Uterus (tissue), 4 donors: ENCODE data around the gene TNFAIP8L3. TPM values are rescaled to one million over a fixed set of nuclear protein-coding genes. Genes with fewer than 3 reads are reported as not detected.
A peak's percentile ranks its signal among the peaks of the same experiment; 100 is the strongest.

ENCODE experiments used
- DNase-seq, 2 donors: peaks; one replicate each; pipeline ENCODE4 v3.0.0-alpha.2; 2019 to 2020
- H3K27ac ChIP-seq, 2 donors: fragments of 200-600 bp; sonication (generic); 1 replicate in 1 of 2; 2 replicates in 1 of 2; pipeline ENCODE4 v1.5.1; 2016 to 2018
- H3K27me3 ChIP-seq, 2 donors: fragments of 200-600 bp; sonication (generic); one replicate each; pipeline ENCODE4 v1.5.1; 2018 to 2019; ENCODE audit warnings: control low read depth in 1 of 2
- H3K36me3 ChIP-seq, 2 donors: fragments of 200-600 bp; sonication (generic); one replicate each; pipeline ENCODE4 v1.5.1; 2019; ENCODE audit warnings: control low read depth in 1 of 2
- H3K4me1 ChIP-seq, 2 donors: fragments of 200-600 bp; sonication (generic); one replicate each; pipeline ENCODE4 v1.5.1; 2018 to 2019; ENCODE audit warnings: control low read depth in 1 of 2
- H3K4me3 ChIP-seq, 2 donors: fragments of 200-600 bp; sonication (generic); 1 replicate in 1 of 2; 2 replicates in 1 of 2; pipeline ENCODE4 v1.5.1; 2018 to 2019; ENCODE audit warnings: mild to moderate bottlenecking in 1 of 2
- H3K9me3 ChIP-seq, 2 donors: fragments of 200-600 bp; sonication (generic); one replicate each; pipeline ENCODE4 v1.5.1; 2019; ENCODE audit warnings: control low read depth in 1 of 2
- POLR2A ChIP-seq, 2 donors: fragments of 450-650 bp; IDR thresholded peaks; one replicate each; pipeline ENCODE4 v1.6.1; 2016; ENCODE audit warnings: antibody characterized with exemption in 2 of 2, mild to moderate bottlenecking in 1 of 2, moderate library complexity in 1 of 2
- intact Hi-C: fragments of 100-400 bp; cut with DNase I; formaldehyde crosslinking; loops from one replicate; pipeline ENCODE4 v1.15.1; 2023; ENCODE audit warnings: low total_unique reads
- total RNA-seq, 4 donors: library from RNA; depleted of rRNA in 3 of 4; stranded (reverse); fragments of >200 nt in 3 of 4; gene quantifications; one replicate each; pipeline versions ENCODE4 v1.1.0 to v1.2.4, GENCODE V29; 2014 to 2023
- TF ChIP-seq, protein P1 (sequence below), 4 experiments: fragments of 200-600 bp in 2 of 4; fragments of 450-650 bp in 2 of 4; sonication (generic) in 2 of 4; IDR thresholded peaks; one replicate each; pipeline ENCODE4 v1.5.1; 2016 to 2019; ENCODE audit warnings: antibody characterized with exemption in 4 of 4, mild to moderate bottlenecking in 2 of 4, moderate library complexity in 1 of 4
- donor health status: DM: yes; HTN: yes; CAD: no.

TNFAIP8L3 gene
- total RNA-seq, 4 donors from 2014 or later, result 20.0 to 173 (median 43.2) TPM

DNA sequence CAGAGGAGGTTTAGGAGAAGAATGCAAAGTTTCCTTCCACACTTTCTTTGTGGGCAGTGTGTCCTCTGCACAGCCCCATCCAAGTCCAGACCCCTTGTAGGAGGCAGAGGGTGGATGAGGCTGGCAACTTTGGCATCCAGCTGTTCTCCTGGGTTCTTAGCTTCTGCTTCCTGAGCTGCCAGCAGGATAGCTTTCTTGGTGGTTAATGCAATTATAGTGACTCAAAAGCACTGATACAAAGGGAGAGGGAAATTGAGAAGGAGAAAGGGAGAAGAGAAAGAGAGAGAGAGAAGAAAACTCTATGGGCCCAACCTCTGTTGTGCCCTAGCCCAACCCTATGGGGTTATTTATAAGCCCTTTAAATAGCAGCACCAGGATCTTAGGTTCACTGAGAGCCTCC, 4.5 kb upstream of the TNFAIP8L3 start:
- no peak for DNase-seq
- H3K4me3 ChIP-seq, result no peak overlapping the region
- intact Hi-C loops, result loop anchor here (5.0 kb wide), 1 partner anchor 52 kb away; no protein-coding TSS in a partner anchor
- H3K27ac ChIP-seq, result no peak overlapping the region
- H3K27me3 ChIP-seq, result no peaks in the 10 kb centered on the region
- peaks cover 0 to 9% of the 10 kb centered on the region in 2 donors for H3K4me1 ChIP-seq
- H3K9me3 ChIP-seq, result no peaks in the 10 kb centered on the region
- TF ChIP-seq, protein P1, sequence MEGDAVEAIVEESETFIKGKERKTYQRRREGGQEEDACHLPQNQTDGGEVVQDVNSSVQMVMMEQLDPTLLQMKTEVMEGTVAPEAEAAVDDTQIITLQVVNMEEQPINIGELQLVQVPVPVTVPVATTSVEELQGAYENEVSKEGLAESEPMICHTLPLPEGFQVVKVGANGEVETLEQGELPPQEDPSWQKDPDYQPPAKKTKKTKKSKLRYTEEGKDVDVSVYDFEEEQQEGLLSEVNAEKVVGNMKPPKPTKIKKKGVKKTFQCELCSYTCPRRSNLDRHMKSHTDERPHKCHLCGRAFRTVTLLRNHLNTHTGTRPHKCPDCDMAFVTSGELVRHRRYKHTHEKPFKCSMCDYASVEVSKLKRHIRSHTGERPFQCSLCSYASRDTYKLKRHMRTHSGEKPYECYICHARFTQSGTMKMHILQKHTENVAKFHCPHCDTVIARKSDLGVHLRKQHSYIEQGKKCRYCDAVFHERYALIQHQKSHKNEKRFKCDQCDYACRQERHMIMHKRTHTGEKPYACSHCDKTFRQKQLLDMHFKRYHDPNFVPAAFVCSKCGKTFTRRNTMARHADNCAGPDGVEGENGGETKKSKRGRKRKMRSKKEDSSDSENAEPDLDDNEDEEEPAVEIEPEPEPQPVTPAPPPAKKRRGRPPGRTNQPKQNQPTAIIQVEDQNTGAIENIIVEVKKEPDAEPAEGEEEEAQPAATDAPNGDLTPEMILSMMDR (IDR thresholded peaks at IDR 0.05), result no peak
- TF ChIP-seq POLR2A (IDR thresholded peaks at IDR 0.05), result no peak
- no peaks in the 10 kb centered on the region for H3K36me3 ChIP-seq

DNA sequence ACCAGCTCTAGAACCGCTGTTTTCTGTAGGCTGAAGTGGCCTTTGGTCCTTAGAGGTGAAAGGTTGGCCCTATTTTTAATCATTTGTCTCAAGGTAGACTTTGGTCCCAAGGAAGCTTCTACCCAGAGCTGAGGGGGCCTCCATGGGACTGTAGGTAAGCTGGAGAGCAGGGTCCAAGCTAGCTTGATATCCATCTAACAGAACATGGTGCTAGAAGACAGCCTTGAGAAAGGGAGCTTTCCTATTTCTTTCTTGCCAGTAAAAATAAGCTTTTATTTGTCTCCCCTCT, 3.6 kb upstream of the TNFAIP8L3 start:
- no peaks in the 10 kb centered on the region for H3K9me3 ChIP-seq
- H3K4me1 ChIP-seq, result peaks cover 0 to 9% of the 10 kb centered on the region in 2 donors
- no peak for DNase-seq
- H3K27me3 ChIP-seq, result no peaks in the 10 kb centered on the region
- intact Hi-C loops, result loop anchor here (5.0 kb wide), 1 partner anchor 51 kb away; no protein-coding TSS in a partner anchor
- H3K4me3 ChIP-seq, result no peak overlapping the region
- peak overlapping the region; percentile 92 to 98 for H3K27ac ChIP-seq
- TF ChIP-seq, protein P1 (IDR thresholded peaks at IDR 0.05), result no peak
- TF ChIP-seq POLR2A (IDR thresholded peaks at IDR 0.05), result no peak
- no peaks in the 10 kb centered on the region for H3K36me3 ChIP-seq

DNA sequence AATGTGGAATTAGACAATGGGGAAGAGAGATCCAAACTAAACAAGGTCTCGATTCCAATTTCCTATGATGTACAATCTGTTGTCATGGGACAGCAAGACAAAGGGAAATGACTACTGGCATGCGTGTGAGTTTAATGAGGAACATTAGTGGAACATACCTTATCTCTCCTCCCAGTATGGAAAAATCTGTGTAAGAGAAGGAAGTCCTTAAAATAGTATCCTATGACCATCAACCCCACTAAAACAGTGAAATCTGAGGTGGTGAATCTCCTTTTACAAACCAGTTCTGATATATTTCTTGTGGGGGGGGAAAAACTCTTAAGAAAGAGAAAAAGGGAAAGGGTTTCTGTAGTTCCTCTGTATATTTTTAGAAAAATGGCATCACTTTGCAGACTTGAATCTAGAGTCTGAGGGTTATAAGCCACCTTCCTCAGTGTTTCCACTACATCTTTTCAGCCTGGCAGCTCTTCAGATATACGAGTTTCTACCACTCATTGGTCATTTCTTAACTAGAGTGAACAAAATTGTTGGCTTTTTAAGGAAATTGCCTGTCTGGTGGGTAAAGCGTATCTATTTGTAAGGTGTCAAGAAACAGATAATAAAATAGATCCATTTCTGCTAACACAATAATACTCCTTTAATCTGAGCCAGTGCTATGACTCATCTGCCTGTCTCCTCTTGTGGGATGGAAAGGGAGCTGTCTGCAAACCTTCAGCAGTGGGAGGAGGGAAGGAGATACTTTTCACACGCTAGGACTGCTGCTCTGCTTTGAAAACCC, 3.0 kb upstream of the TNFAIP8L3 start:
- H3K27ac ChIP-seq, result peak overlapping the region; percentile 92 to 98

DNA sequence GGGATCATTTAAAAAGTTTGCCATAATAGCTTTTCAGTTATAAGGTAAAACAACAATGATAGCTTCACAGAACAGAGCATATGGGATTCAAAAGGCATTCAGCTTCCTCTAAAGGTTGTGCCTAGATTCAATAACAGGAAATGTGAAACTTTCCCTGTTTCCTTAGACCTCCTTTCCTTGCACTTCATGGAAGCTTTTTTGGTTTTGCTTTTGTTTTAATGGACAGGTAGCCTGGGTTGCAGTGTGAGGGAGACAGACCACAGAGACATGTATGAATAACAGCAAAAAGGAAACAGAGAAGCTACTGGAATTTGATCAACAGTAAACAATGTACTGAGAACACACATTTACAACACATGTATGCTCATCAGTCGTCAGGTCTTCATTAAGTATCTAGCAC, 2.3 kb upstream of the TNFAIP8L3 start:
- Histone ChIP-seq H3K9me3 (no peaks in the 10 kb centered on the region), H3K27me3 (no peaks in the 10 kb centered on the region), H3K27ac (peak overlapping the region; percentile 92 to 98), H3K4me1 (peaks cover 0 to 5% of the 10 kb centered on the region in 2 donors), H3K4me3 (no peak overlapping the region), H3K36me3 (no peaks in the 10 kb centered on the region)
- no peak for DNase-seq
- no peak for TF ChIP-seq POLR2A (IDR thresholded peaks at IDR 0.05)
- TF ChIP-seq, protein P1 (IDR thresholded peaks at IDR 0.05), result no peak
- intact Hi-C loops, result loop anchor here (5.0 kb wide), 1 partner anchor 50 kb away; no protein-coding TSS in a partner anchor

More for the DNA sequence above, 3.0 kb upstream of the TNFAIP8L3 start:
- Histone ChIP-seq H3K36me3 (no peaks in the 10 kb centered on the region), H3K27me3 (no peaks in the 10 kb centered on the region), H3K4me1 (peaks cover 0 to 9% of the 10 kb centered on the region in 2 donors), H3K9me3 (no peaks in the 10 kb centered on the region), H3K4me3 (no peak overlapping the region)
- DNase-seq, result peak; percentile 44 to 67
- intact Hi-C loops, result loop anchor here (5.0 kb wide), 1 partner anchor 50 kb away; no protein-coding TSS in a partner anchor
- TF ChIP-seq, protein P1 (IDR thresholded peaks at IDR 0.05), result no peak
- TF ChIP-seq POLR2A (IDR thresholded peaks at IDR 0.05), result no peak

DNA sequence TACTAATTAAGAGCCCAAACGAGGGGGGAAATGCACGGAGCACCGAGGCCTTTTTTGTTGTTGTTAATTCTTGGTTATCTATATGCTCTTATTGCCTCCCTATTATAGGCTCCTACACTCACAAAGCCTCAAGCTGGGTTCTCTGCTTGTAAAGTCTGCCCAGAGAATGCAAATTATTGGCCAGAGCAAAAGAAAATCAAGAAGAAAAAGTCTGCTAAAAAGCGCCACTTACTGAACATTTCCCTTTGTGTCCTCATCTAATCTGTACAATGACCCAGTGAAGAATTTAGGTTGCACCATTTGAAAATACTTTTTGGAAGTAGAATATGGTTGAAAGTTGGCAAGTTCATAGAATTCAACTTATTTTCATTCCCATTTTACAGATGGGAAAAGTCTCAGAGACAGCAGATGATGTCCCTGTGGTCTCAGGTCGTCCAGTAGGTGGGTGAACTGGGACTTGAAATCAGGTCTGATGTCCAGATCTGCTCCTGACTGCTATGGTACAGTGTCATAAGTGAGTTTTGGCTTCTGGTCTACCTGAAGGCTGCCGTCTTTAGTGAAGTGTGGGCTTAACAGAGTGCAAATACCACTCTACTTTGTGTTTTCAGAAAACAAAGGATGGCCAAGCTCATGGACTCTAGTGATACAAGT, 1.1 kb upstream of the TNFAIP8L3 start:
- Histone ChIP-seq H3K27ac (peak overlapping the region; percentile 92 to 98), H3K9me3 (no peaks in the 10 kb centered on the region), H3K36me3 (no peaks in the 10 kb centered on the region), H3K27me3 (no peaks in the 10 kb centered on the region), H3K4me3 (peak overlapping the region; percentile 57 to 88), H3K4me1 (peaks cover 0 to 5% of the 10 kb centered on the region in 2 donors)
- DNase-seq, result no peak
- intact Hi-C loops, result loop anchor here (5.0 kb wide), 1 partner anchor 49 kb away; no protein-coding TSS in a partner anchor
- TF ChIP-seq, protein P1 (IDR thresholded peaks at IDR 0.05), result no peak
- TF ChIP-seq POLR2A (IDR thresholded peaks at IDR 0.05), result no peak
